H9 (cell line): ENCODE measurements around the gene LRRC36. TPM values are rescaled to one million over a fixed set of nuclear protein-coding genes. Genes with fewer than 3 reads are reported as not detected.

Experiments used
- DNase-seq: peaks from one replicate; pipeline ENCODE4 v3.0.0-alpha.2; 2017
- H2AFZ ChIP-seq: one replicate; pipeline ENCODE4 v1.6.1; 2013; ENCODE audit warnings: mild to moderate bottlenecking, low read length, control low read depth, moderate library complexity
- H2AK5ac ChIP-seq: 2 replicates; pipeline ENCODE4 v1.6.1; 2013; ENCODE audit warnings: low read length, control low read depth, mixed read lengths; ENCODE audit not compliant: insufficient read length
- H2BK120ac ChIP-seq: one replicate; pipeline ENCODE4 v1.6.1; 2013; ENCODE audit warnings: low read depth, mild to moderate bottlenecking, low read length, control low read depth, inconsistent platforms; ENCODE audit not compliant: poor library complexity, severe bottlenecking
- H2BK12ac ChIP-seq: 2 replicates; pipeline ENCODE4 v1.6.1; 2013; ENCODE audit warnings: low read length, control low read depth, mixed read lengths, low read depth; ENCODE audit not compliant: insufficient read length
- H2BK15ac ChIP-seq: 2 replicates; pipeline ENCODE4 v1.6.1; 2013; ENCODE audit warnings: low read depth, low read length, control low read depth
- H2BK20ac ChIP-seq: one replicate; pipeline ENCODE4 v1.6.1; 2013; ENCODE audit warnings: low read depth, mild to moderate bottlenecking, low read length, control low read depth, inconsistent platforms; ENCODE audit not compliant: poor library complexity, severe bottlenecking
- H2BK5ac ChIP-seq: 2 replicates; pipeline ENCODE4 v1.6.1; 2013; ENCODE audit warnings: low read length, control low read depth, mixed read lengths; ENCODE audit not compliant: insufficient read length
- H3K14ac ChIP-seq: 2 replicates; pipeline ENCODE4 v1.6.1; 2013; ENCODE audit warnings: low read length, control low read depth; ENCODE audit not compliant: insufficient read depth
- H3K18ac ChIP-seq: 2 replicates; pipeline ENCODE4 v1.6.1; 2013; ENCODE audit warnings: low read depth, mild to moderate bottlenecking, mixed read lengths, low read length, control low read depth; ENCODE audit not compliant: insufficient read length
- H3K23ac ChIP-seq: 2 replicates; pipeline ENCODE4 v1.6.1; 2013; ENCODE audit warnings: low read length, control low read depth, mixed read lengths, low read depth; ENCODE audit not compliant: insufficient read length
- H3K23me2 ChIP-seq: 2 replicates; pipeline ENCODE4 v1.6.1; 2013; ENCODE audit warnings: low read depth, mild to moderate bottlenecking, mixed read lengths, low read length, control low read depth; ENCODE audit not compliant: insufficient read length, poor library complexity, severe bottlenecking
- H3K27ac ChIP-seq: 2 replicates; pipeline ENCODE4 v1.5.1; 2013; ENCODE audit warnings: low read length, control low read depth, mixed read lengths, low read depth; ENCODE audit not compliant: insufficient read length
- H3K27me3 ChIP-seq: 2 replicates; pipeline ENCODE4 v1.6.1; 2013; ENCODE audit warnings: low read length, control low read depth, inconsistent platforms; ENCODE audit not compliant: insufficient read depth
- H3K4ac ChIP-seq: 2 replicates; pipeline ENCODE4 v1.6.1; 2013; ENCODE audit warnings: low read depth, mild to moderate bottlenecking, control low read depth, inconsistent platforms, low read length, moderate library complexity
- H3K4me1 ChIP-seq: 2 replicates; pipeline ENCODE4 v1.6.1; 2013; ENCODE audit warnings: low read length, control low read depth, inconsistent platforms; ENCODE audit not compliant: insufficient read depth
- H3K4me2 ChIP-seq: 2 replicates; pipeline ENCODE4 v1.6.1; 2013; ENCODE audit warnings: low read length, control low read depth, mixed read lengths; ENCODE audit not compliant: insufficient read length, insufficient read depth
- H3K56ac ChIP-seq: 2 replicates; pipeline ENCODE4 v1.6.1; 2013; ENCODE audit warnings: low read depth, mild to moderate bottlenecking, mixed read lengths, low read length, control low read depth; ENCODE audit not compliant: insufficient read length
- H3K79me1 ChIP-seq: 2 replicates; pipeline ENCODE4 v1.6.1; 2013; ENCODE audit warnings: low read depth, mild to moderate bottlenecking, moderate library complexity, low read length, control low read depth, inconsistent platforms; ENCODE audit not compliant: insufficient read depth, poor library complexity, severe bottlenecking
- H3K79me2 ChIP-seq: 2 replicates; pipeline ENCODE4 v1.6.1; 2013; ENCODE audit warnings: low read length, control low read depth, inconsistent platforms; ENCODE audit not compliant: insufficient read depth
- H3K9ac ChIP-seq: 2 replicates; pipeline ENCODE4 v1.6.1; 2013; ENCODE audit warnings: low read length, control low read depth, mixed read lengths; ENCODE audit not compliant: insufficient read length; ENCODE audit errors: extremely low read depth
- H3K9me3 ChIP-seq: one replicate; pipeline ENCODE4 v1.6.1; 2013; ENCODE audit warnings: low read depth, low read length, inconsistent platforms; ENCODE audit not compliant: control insufficient read depth
- H3T11ph ChIP-seq: one replicate; pipeline ENCODE4 v1.6.1; 2013; ENCODE audit warnings: mild to moderate bottlenecking, low read length, control low read depth, inconsistent platforms
- H4K20me1 ChIP-seq: one replicate; pipeline ENCODE4 v1.6.1; 2013; ENCODE audit not compliant: control insufficient read depth, insufficient read length, insufficient read depth
- H4K5ac ChIP-seq: 2 replicates; pipeline ENCODE4 v1.6.1; 2013; ENCODE audit warnings: low read depth, mild to moderate bottlenecking, mixed read lengths, low read length, control low read depth; ENCODE audit not compliant: insufficient read length
- H4K8ac ChIP-seq: replicated peaks from 2 replicates; pipeline ENCODE4 v1.6.1; 2013; ENCODE audit warnings: low read length, control low read depth, mixed read lengths, low read depth; ENCODE audit not compliant: insufficient read length
- H4K91ac ChIP-seq: 2 replicates; pipeline ENCODE4 v1.6.1; 2013; ENCODE audit warnings: low read depth, mild to moderate bottlenecking, moderate library complexity, mixed read lengths, low read length, control low read depth; ENCODE audit not compliant: insufficient read length
- H3K27ac Mint-ChIP-seq, 3 experiments: 2 replicates in 2 of 3; 3 replicates in 1 of 3; pipeline ENCODE4 v1.8.0; 2020 to 2021; ENCODE audit warnings: mixed read lengths in 3 of 3, mild to moderate bottlenecking in 1 of 3, moderate library complexity in 1 of 3
- H3K27me3 Mint-ChIP-seq: 2 replicates; pipeline ENCODE4 v1.8.0; 2021; ENCODE audit warnings: low read depth, mild to moderate bottlenecking, moderate library complexity, mixed read lengths
- H3K36me3 Mint-ChIP-seq, 3 experiments: 2 replicates in 2 of 3; 3 replicates in 1 of 3; pipeline ENCODE4 v1.8.0; 2020 to 2021; ENCODE audit warnings: low read depth in 3 of 3, mixed read lengths in 3 of 3; ENCODE audit not compliant: insufficient read depth in 1 of 3
- H3K4me1 Mint-ChIP-seq, 2 experiments: 2 replicates each; pipeline ENCODE4 v1.8.0; 2020; ENCODE audit warnings: mixed read lengths in 2 of 2
- H3K4me3 Mint-ChIP-seq, 2 experiments: 2 replicates in 1 of 2; 3 replicates in 1 of 2; pipeline ENCODE4 v1.8.0; 2020 to 2021; ENCODE audit warnings: mild to moderate bottlenecking in 2 of 2, mixed read lengths in 2 of 2, moderate library complexity in 1 of 2
- H3K9me3 Mint-ChIP-seq, 2 experiments: 2 replicates in 1 of 2; 3 replicates in 1 of 2; pipeline ENCODE4 v1.8.0; 2020; ENCODE audit warnings: mild to moderate bottlenecking in 2 of 2, mixed read lengths in 2 of 2, moderate library complexity in 1 of 2
- WGBS: extraction: QIAGEN DNeasy Blood & Tissue Kit; methylation state at CpG from one replicate; pipeline ENCODE4 v1.1.7; 2013; ENCODE audit warnings: missing lambda C conversion rate, low lambda C conversion rate, mixed read lengths; ENCODE audit not compliant: insufficient read length; ENCODE audit errors: extremely low coverage; 5-methylcytosine and 5-hydroxymethylcytosine counted together
- total RNA-seq: library from RNA; stranded (reverse); gene quantifications from 2 replicates; pipeline ENCODE4 v1.2.1, GENCODE V29; 2021
- TF ChIP-seq, protein P1 (sequence below): fragments of 200-600 bp; sonication (generic); conservative IDR thresholded peaks from 3 replicates; pipeline ENCODE4 v1.8.0; 2021; ENCODE audit warnings: antibody characterized with exemption, mild to moderate bottlenecking

LRRC36 gene
- total RNA-seq, 1 experiment from 2014 or later, result not detected

DNA sequence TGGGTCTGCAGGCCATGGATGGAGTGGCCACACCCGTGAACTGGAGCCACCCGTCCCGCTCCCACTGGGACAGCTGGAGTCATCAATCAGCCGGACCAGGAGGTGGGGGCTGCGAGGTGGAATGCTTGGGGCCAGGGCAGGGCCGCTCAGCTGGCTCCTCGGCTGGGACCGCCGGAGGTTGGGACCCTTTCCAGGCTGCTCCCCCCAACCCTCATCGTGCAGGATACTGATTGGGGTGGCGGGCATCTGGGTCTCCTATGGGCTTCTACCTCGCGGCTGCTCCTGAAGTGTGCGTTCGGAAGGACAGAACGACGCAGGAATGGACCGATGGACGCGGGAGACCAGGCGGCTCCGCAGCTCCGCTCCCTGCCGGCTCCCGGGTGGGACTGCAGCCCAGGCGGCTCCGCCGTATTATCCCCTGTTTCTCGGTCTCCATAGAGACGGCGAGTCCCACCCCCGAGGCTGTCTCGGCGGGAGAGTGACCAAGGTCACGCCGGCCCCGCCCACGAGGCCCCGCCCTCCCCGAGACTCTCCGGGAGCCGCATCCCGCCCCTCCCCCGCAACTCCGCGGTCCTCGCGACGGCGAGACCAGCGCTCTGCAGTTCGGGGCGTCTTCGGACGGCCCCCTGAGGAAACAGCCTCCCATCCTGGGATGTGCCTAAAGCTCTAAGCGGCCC is 66.6 kb downstream of the LRRC36 start, which contains the start of gene TPPP3:
Gene TPPP3, minus strand, starts transcription at position 388 of the 677 bp plus-strand sequence. CDS start 2,387 bp downstream, outside the sequence.
- H3K56ac ChIP-seq, result no peak within 1 kb of the TSS
- Mint-ChIP-seq H3K36me3 (no peaks in the 10 kb centered on the region), H3K27me3 (peaks cover 78% of the 10 kb centered on the region), H3K4me1 (peaks cover 14 to 34% of the 10 kb centered on the region in 2 experiments), H3K27ac (no peak within 1 kb of the TSS; a peak in 1 of 7 replicates), H3K9me3 (no peaks in the 10 kb centered on the region), H3K4me3 (peak within 1 kb of the TSS; percentile 39 to 73)
- no peaks in the 10 kb centered on the region for H3K4me1 ChIP-seq
- H3K9ac ChIP-seq, result no peak within 1 kb of the TSS
- H3K14ac ChIP-seq, result peak within 1 kb of the TSS; percentile 34
- peak; percentile 86 for DNase-seq
- H2BK15ac ChIP-seq, result no peak within 1 kb of the TSS
- H4K91ac ChIP-seq, result no peak within 1 kb of the TSS
- H2AK5ac ChIP-seq, result no peak within 1 kb of the TSS
- H3K79me1 ChIP-seq, result no peaks in the 10 kb centered on the region
- no peak within 1 kb of the TSS for H4K8ac ChIP-seq
- H3K4me2 ChIP-seq, result peak within 1 kb of the TSS; percentile 12
- no peaks in the 10 kb centered on the region for H3K79me2 ChIP-seq
- no peak within 1 kb of the TSS for H2BK12ac ChIP-seq
- no peaks in the 10 kb centered on the region for H3K9me3 ChIP-seq
- H3T11ph ChIP-seq, result no peak within 1 kb of the TSS
- H2BK120ac ChIP-seq, result no peak within 1 kb of the TSS
- H2AFZ ChIP-seq, result no peak within 1 kb of the TSS
- no peak within 1 kb of the TSS for H3K27ac ChIP-seq
- no peak within 1 kb of the TSS for H2BK5ac ChIP-seq
- no peak within 1 kb of the TSS for H2BK20ac ChIP-seq
- peaks cover 3% of the 10 kb centered on the region for H3K23me2 ChIP-seq
- H4K20me1 ChIP-seq, result no peaks in the 10 kb centered on the region
- peaks cover 25% of the 10 kb centered on the region; the same call in 1 of the 2 replicates for H3K27me3 ChIP-seq
- H3K23ac ChIP-seq, result no peak within 1 kb of the TSS
- H3K18ac ChIP-seq, result peak within 1 kb of the TSS; percentile 63
- no peak within 1 kb of the TSS for H3K4ac ChIP-seq
- no CpG with 5 or more reads among the region's 56 CpGs for WGBS
- H4K5ac ChIP-seq, result no peak within 1 kb of the TSS
- TF ChIP-seq, protein P1, sequence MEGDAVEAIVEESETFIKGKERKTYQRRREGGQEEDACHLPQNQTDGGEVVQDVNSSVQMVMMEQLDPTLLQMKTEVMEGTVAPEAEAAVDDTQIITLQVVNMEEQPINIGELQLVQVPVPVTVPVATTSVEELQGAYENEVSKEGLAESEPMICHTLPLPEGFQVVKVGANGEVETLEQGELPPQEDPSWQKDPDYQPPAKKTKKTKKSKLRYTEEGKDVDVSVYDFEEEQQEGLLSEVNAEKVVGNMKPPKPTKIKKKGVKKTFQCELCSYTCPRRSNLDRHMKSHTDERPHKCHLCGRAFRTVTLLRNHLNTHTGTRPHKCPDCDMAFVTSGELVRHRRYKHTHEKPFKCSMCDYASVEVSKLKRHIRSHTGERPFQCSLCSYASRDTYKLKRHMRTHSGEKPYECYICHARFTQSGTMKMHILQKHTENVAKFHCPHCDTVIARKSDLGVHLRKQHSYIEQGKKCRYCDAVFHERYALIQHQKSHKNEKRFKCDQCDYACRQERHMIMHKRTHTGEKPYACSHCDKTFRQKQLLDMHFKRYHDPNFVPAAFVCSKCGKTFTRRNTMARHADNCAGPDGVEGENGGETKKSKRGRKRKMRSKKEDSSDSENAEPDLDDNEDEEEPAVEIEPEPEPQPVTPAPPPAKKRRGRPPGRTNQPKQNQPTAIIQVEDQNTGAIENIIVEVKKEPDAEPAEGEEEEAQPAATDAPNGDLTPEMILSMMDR, result peak; percentile 76
